KMS-11 (cell line): ENCODE results near the gene TOMM70.

Experiments
- H2AFZ ChIP-seq: fragments of 200-600 bp; sonication (generic); 2 replicates; pipeline ENCODE4 v1.6.1; 2016; ENCODE audit warnings: antibody characterized with exemption, mixed run types, low read depth
- H3K27ac ChIP-seq: fragments of 200-600 bp; sonication (generic); 2 replicates; pipeline ENCODE4 v1.6.1; 2016; ENCODE audit warnings: mild to moderate bottlenecking, mixed run types
- H3K27me3 ChIP-seq: fragments of 200-600 bp; sonication (generic); 2 replicates; pipeline ENCODE4 v1.6.1; 2017; ENCODE audit warnings: mild to moderate bottlenecking, low read depth, mixed run types, moderate library complexity; ENCODE audit not compliant: insufficient read depth
- H3K36me3 ChIP-seq: fragments of 200-600 bp; sonication (generic); 2 replicates; pipeline ENCODE4 v1.6.1; 2017; ENCODE audit warnings: mild to moderate bottlenecking, mixed run types; ENCODE audit not compliant: insufficient read depth
- H3K4me1 ChIP-seq: fragments of 200-600 bp; sonication (generic); 2 replicates; pipeline ENCODE4 v1.6.1; 2016; ENCODE audit warnings: mild to moderate bottlenecking, low read depth, mixed run types; ENCODE audit not compliant: poor library complexity, severe bottlenecking
- H3K4me2 ChIP-seq: fragments of 200-600 bp; sonication (generic); 2 replicates; pipeline ENCODE4 v1.7.0; 2016; ENCODE audit warnings: mild to moderate bottlenecking, mixed run types
- H3K4me3 ChIP-seq: fragments of 200-600 bp; sonication (generic); IDR thresholded peaks from 2 replicates; pipeline ENCODE4 v1.6.1; 2017; ENCODE audit warnings: low read depth, low read length, mixed read lengths; ENCODE audit not compliant: insufficient read depth
- H3K79me2 ChIP-seq: fragments of 200-600 bp; sonication (generic); 2 replicates; pipeline ENCODE4 v1.6.1; 2016; ENCODE audit warnings: low read depth, mixed run types; ENCODE audit not compliant: insufficient read depth
- H3K9ac ChIP-seq: fragments of 200-600 bp; sonication (generic); 2 replicates; pipeline ENCODE4 v1.6.1; 2016; ENCODE audit warnings: mild to moderate bottlenecking, mixed run types
- H4K20me1 ChIP-seq: fragments of 200-600 bp; sonication (generic); 2 replicates; pipeline ENCODE4 v1.6.1; 2016; ENCODE audit warnings: mild to moderate bottlenecking, mixed run types; ENCODE audit not compliant: insufficient read depth
- CTCF ChIP-seq: fragments of 200-600 bp; sonication (generic); conservative IDR thresholded peaks from 2 replicates; pipeline ENCODE4 v1.6.1; 2017; ENCODE audit warnings: low read depth, mild to moderate bottlenecking, antibody characterized with exemption, low read length, moderate library complexity, mixed read lengths

Gene TOMM70

GRCh38 chr3:100317912-100318311 is 83.0 kb downstream of the TOMM70 start:
- Histone ChIP-seq H3K4me2 (no peak overlapping the region), H3K27me3 (no peaks in the 10 kb centered on the region), H2AFZ (no peak overlapping the region), H3K36me3 (no peaks in the 10 kb centered on the region), H3K4me3 (no peak overlapping the region), H3K79me2 (no peaks in the 10 kb centered on the region), H4K20me1 (no peaks in the 10 kb centered on the region), H3K9ac (no peak overlapping the region), H3K27ac (no peak overlapping the region), H3K4me1 (no peaks in the 10 kb centered on the region)
- TF ChIP-seq CTCF: no peak

- Histone ChIP-seq H2AFZ (no peak overlapping the region), H3K36me3 (no peaks in the 10 kb centered on the region), H3K27ac (no peak overlapping the region), H3K4me1 (peaks cover 9% of the 10 kb centered on the region), H4K20me1 (no peaks in the 10 kb centered on the region), H3K4me2 (no peak overlapping the region), H3K4me3 (no peak overlapping the region), H3K9ac (no peak overlapping the region), H3K79me2 (no peaks in the 10 kb centered on the region), H3K27me3 (no peaks in the 10 kb centered on the region)
- TF ChIP-seq CTCF: peak; percentile 81
These were observed 84.2 kb downstream of the TOMM70 start for GRCh38 chr3:100316641-100317069.
